Right lung (tissue), 10 donors: ENCODE measurements around the gene DCAF6. TPM values are rescaled to one million over a fixed set of nuclear protein-coding genes. Genes with fewer than 3 reads are reported as not detected.
A peak's percentile ranks its signal among the peaks of the same experiment; 100 is the strongest.
"Not testable (repeated sequence)": the region's sequence is repeated elsewhere in the genome, so short reads cannot be mapped to it uniquely, and the experiment has no call there.

ENCODE experiments used
- DNase-seq, 2 donors: peaks; one replicate each; pipeline ENCODE4 v3.0.0-alpha.2; 2013
- long read RNA-seq, 8 donors: transcript quantifications; one replicate each; lab custom pipeline, GENCODE V29; 2026
- polyA plus RNA-seq, 5 donors: library from polyadenylated mRNA; unstranded; fragments of 120-200 nt; gene quantifications; one replicate each; pipeline versions ENCODE4 v1.2.1 to v1.2.3, GENCODE V29; 2013; ENCODE audit warnings: inconsistent platforms in 1 of 5, low replicate concordance in 1 of 5; ENCODE audit not compliant: insufficient read length in 5 of 5, insufficient read depth in 1 of 5

Gene DCAF6, protein sequence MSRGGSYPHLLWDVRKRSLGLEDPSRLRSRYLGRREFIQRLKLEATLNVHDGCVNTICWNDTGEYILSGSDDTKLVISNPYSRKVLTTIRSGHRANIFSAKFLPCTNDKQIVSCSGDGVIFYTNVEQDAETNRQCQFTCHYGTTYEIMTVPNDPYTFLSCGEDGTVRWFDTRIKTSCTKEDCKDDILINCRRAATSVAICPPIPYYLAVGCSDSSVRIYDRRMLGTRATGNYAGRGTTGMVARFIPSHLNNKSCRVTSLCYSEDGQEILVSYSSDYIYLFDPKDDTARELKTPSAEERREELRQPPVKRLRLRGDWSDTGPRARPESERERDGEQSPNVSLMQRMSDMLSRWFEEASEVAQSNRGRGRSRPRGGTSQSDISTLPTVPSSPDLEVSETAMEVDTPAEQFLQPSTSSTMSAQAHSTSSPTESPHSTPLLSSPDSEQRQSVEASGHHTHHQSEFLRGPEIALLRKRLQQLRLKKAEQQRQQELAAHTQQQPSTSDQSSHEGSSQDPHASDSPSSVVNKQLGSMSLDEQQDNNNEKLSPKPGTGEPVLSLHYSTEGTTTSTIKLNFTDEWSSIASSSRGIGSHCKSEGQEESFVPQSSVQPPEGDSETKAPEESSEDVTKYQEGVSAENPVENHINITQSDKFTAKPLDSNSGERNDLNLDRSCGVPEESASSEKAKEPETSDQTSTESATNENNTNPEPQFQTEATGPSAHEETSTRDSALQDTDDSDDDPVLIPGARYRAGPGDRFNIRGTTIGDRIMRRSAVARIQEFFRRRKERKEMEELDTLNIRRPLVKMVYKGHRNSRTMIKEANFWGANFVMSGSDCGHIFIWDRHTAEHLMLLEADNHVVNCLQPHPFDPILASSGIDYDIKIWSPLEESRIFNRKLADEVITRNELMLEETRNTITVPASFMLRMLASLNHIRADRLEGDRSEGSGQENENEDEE
- polyA plus RNA-seq: 10 to 100 TPM; 54.9 to 64.0 (median 61.8) TPM
- long read RNA-seq, donor 1, partial matches to known transcripts: 44 of 52 reads
- long read RNA-seq, donor 1, other reads (novel, unspliced or antisense): 5 of 52 reads
- long read RNA-seq, donor 2, partial matches to known transcripts: 5 of 10 reads
- long read RNA-seq, donor 2, other reads (novel, unspliced or antisense): 0 of 10 reads
- long read RNA-seq, donor 3, partial matches to known transcripts: 0 of 1 reads
- long read RNA-seq, donor 3, other reads (novel, unspliced or antisense): 0 of 1 reads
- long read RNA-seq, donor 4: 0 reads
- long read RNA-seq, donor 5, partial matches to known transcripts: 27 of 31 reads
- long read RNA-seq, donor 5, other reads (novel, unspliced or antisense): 0 of 31 reads
- long read RNA-seq, donor 6, partial matches to known transcripts: 161 of 163 reads
- long read RNA-seq, donor 6, other reads (novel, unspliced or antisense): 0 of 163 reads
- long read RNA-seq, donor 7, transcript DCAF6-203 (20 exons, 3,302 nt): major isoform, 5 of 6 reads
- long read RNA-seq, donor 7, partial matches to known transcripts: 0 of 6 reads
- long read RNA-seq, donor 7, other reads (novel, unspliced or antisense): 0 of 6 reads
- long read RNA-seq, donor 8, partial matches to known transcripts: 8 of 9 reads
- long read RNA-seq, donor 8, other reads (novel, unspliced or antisense): 0 of 9 reads

- DNase-seq: peak; percentile 99
Observed at GRCh38 chr1:167936068-167936929, at the start of gene DCAF6. Gene DCAF6, plus strand, starts transcription at chr1:167936683. Its CDS starts 229 bp downstream, at chr1:167936912.

DNA sequence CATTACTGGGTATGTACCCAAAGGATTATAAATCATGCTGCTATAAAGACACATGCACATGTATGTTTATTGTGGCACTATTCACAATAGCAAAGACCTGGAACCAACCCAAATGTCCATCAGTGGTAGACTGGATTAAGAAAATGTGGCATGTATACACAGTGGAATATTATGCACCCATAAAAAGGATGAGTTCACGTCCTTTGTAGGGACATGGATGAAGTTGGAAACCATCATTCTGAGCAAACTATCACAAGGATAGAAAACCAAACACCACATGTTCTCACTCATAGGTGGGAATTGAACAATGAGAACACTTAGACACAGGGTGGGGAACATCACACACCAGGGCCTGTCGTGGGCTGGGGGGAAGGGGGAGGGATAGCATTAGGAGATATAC, 49.3 kb upstream of the DCAF6 start:
- not testable (repeated sequence) for DNase-seq

GRCh38 chr1:167890400-167890799, 46.1 kb upstream of the DCAF6 start:
- no peak for DNase-seq

- no peak for DNase-seq
Observed at GRCh38 chr1:167893798-167894197, 42.7 kb upstream of the DCAF6 start.

- no peak for DNase-seq
Observed at GRCh38 chr1:167898578-167899222, 37.8 kb upstream of the DCAF6 start.

DNA sequence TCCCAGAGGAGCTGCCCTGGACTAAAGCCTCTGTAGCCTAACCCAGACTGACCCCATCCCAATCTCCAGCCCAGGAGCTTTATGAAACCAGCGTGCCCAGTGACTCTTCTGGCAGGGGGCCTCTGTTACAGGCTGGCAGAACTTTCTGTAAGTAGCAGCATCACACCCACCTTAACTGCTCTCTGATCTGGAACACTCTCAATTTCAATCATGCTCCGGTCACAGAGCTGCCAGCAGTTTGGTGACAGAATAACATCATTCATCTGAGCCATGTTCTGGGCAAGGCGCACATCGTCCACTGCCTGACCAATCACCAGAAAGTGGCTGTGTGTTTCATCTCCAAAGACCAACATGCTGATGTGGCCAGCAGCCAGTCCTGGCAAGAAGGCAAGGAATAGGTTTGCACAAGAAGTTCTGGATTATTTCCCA, 37.2 kb upstream of the DCAF6 start:
- no peak for DNase-seq

DNA sequence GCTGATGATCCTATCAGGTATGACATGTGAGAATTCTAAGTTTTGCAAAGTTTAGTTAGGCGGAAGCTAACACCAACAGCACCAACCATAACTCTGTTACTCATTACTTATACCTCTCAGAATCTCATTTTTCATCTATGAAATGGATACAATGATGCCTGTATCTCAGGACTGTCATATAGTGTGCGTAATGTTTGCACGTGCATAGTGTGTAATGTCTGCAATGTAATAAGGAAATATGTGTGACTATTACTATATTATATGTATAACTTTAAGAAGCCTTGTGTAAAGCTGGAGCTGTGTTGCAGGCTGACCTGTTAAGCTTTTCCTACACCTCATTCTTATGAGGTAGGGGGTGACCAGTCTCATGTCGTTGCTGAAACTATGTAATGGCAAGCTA, 35.6 kb upstream of the DCAF6 start:
- no peak for DNase-seq

- DNase-seq: no peak
Observed at GRCh38 chr1:167904652-167905130, 31.8 kb upstream of the DCAF6 start.

- DNase-seq: peak; percentile 24 to 41
Observed at GRCh38 chr1:167905182-167905581, 31.3 kb upstream of the DCAF6 start.

GRCh38 chr1:167905671-167906070, 30.8 kb upstream of the DCAF6 start:
- DNase-seq: no peak

GRCh38 chr1:167909691-167910180, 26.7 kb upstream of the DCAF6 start:
- no peak for DNase-seq

- no peak for DNase-seq
Observed at GRCh38 chr1:167910530-167910929, 26.0 kb upstream of the DCAF6 start.

- no peak for DNase-seq
Observed at GRCh38 chr1:167911413-167911812, 25.1 kb upstream of the DCAF6 start.

DNA sequence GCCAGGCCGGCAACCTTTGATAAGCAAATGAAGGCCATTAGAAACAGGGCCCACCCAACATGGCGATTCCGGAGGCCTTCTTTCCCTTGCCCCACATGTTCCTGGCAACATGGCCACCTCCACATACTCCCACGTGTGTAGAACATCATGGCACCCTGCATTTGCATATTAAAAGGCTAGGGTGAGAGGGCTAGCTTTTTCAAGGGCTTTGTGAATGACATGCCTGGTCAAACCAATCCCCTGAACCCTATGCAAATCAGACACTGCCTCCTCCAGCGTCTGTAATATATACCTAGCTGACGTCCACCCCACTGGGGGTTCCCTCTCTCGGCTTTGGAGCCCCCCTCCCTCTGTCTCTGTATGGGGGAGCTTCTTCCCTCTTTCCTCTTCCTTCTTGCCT, 24.2 kb upstream of the DCAF6 start:
- DNase-seq: no peak

- DNase-seq: no peak
Observed at GRCh38 chr1:167913895-167914496, 22.5 kb upstream of the DCAF6 start, which contains the start of gene ADCY10. Gene ADCY10, minus strand, starts transcription at chr1:167914134. Its CDS starts 8,994 bp downstream, at chr1:167905140.

- no peak for DNase-seq
Observed at GRCh38 chr1:167915569-167915968, 20.9 kb upstream of the DCAF6 start.

- DNase-seq: no peak
Observed at GRCh38 chr1:167916766-167917511, 19.5 kb upstream of the DCAF6 start.

GRCh38 chr1:167922023-167922422, 14.5 kb upstream of the DCAF6 start:
- DNase-seq: no peak
